ENCODE measurements around the gene SARDH.

GRCh38 chr9:133666387-133666786 lies 71.8 kb downstream of the SARDH start:
- TF ChIP-seq ATF7 (IDR thresholded peaks at IDR 0.05) (no peak), ATF7 (CRISPR knock-in tag; IDR thresholded peaks at IDR 0.05) (no peak), REST (IDR thresholded peaks at IDR 0.05; ENCODE audit: borderline replicate concordance in 1 of 2, low read depth in 1 of 2, low read length in 2 of 2) (no peak), ZNF709 (CRISPR knock-in tag; IDR thresholded peaks at IDR 0.05) (no peak), BRCA1 (CRISPR knock-in tag; IDR thresholded peaks at IDR 0.05) (no peak), ZNF24 (IDR thresholded peaks at IDR 0.05) (no peak), SRSF1 (optimal IDR thresholded peaks at IDR 0.05; ENCODE audit: low read depth, low read length) (no peak), STAG1 (CRISPR knock-in tag; IDR thresholded peaks at IDR 0.05) (no peak), ZBTB1 (CRISPR knock-in tag; IDR thresholded peaks at IDR 0.05; ENCODE audit: borderline replicate concordance) (no peak), ZNF574 (CRISPR knock-in tag; IDR thresholded peaks at IDR 0.05) (no peak)
- TF ChIP-seq, protein P1, sequence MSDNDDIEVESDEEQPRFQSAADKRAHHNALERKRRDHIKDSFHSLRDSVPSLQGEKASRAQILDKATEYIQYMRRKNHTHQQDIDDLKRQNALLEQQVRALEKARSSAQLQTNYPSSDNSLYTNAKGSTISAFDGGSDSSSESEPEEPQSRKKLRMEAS (IDR thresholded peaks at IDR 0.05) = no peak
- TF ChIP-seq, protein P2, sequence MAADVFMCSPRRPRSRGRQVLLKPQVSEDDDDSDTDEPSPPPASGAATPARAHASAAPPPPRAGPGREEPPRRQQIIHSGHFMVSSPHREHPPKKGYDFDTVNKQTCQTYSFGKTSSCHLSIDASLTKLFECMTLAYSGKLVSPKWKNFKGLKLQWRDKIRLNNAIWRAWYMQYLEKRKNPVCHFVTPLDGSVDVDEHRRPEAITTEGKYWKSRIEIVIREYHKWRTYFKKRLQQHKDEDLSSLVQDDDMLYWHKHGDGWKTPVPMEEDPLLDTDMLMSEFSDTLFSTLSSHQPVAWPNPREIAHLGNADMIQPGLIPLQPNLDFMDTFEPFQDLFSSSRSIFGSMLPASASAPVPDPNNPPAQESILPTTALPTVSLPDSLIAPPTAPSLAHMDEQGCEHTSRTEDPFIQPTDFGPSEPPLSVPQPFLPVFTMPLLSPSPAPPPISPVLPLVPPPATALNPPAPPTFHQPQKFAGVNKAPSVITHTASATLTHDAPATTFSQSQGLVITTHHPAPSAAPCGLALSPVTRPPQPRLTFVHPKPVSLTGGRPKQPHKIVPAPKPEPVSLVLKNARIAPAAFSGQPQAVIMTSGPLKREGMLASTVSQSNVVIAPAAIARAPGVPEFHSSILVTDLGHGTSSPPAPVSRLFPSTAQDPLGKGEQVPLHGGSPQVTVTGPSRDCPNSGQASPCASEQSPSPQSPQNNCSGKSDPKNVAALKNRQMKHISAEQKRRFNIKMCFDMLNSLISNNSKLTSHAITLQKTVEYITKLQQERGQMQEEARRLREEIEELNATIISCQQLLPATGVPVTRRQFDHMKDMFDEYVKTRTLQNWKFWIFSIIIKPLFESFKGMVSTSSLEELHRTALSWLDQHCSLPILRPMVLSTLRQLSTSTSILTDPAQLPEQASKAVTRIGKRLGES (CRISPR knock-in tag; IDR thresholded peaks at IDR 0.05; ENCODE audit: borderline replicate concordance) = no peak
- TF ChIP-seq, protein P3, sequence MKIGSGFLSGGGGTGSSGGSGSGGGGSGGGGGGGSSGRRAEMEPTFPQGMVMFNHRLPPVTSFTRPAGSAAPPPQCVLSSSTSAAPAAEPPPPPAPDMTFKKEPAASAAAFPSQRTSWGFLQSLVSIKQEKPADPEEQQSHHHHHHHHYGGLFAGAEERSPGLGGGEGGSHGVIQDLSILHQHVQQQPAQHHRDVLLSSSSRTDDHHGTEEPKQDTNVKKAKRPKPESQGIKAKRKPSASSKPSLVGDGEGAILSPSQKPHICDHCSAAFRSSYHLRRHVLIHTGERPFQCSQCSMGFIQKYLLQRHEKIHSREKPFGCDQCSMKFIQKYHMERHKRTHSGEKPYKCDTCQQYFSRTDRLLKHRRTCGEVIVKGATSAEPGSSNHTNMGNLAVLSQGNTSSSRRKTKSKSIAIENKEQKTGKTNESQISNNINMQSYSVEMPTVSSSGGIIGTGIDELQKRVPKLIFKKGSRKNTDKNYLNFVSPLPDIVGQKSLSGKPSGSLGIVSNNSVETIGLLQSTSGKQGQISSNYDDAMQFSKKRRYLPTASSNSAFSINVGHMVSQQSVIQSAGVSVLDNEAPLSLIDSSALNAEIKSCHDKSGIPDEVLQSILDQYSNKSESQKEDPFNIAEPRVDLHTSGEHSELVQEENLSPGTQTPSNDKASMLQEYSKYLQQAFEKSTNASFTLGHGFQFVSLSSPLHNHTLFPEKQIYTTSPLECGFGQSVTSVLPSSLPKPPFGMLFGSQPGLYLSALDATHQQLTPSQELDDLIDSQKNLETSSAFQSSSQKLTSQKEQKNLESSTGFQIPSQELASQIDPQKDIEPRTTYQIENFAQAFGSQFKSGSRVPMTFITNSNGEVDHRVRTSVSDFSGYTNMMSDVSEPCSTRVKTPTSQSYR (CRISPR knock-in tag; IDR thresholded peaks at IDR 0.05; ENCODE audit: borderline replicate concordance) = no peak
- TF ChIP-seq, protein P4, sequence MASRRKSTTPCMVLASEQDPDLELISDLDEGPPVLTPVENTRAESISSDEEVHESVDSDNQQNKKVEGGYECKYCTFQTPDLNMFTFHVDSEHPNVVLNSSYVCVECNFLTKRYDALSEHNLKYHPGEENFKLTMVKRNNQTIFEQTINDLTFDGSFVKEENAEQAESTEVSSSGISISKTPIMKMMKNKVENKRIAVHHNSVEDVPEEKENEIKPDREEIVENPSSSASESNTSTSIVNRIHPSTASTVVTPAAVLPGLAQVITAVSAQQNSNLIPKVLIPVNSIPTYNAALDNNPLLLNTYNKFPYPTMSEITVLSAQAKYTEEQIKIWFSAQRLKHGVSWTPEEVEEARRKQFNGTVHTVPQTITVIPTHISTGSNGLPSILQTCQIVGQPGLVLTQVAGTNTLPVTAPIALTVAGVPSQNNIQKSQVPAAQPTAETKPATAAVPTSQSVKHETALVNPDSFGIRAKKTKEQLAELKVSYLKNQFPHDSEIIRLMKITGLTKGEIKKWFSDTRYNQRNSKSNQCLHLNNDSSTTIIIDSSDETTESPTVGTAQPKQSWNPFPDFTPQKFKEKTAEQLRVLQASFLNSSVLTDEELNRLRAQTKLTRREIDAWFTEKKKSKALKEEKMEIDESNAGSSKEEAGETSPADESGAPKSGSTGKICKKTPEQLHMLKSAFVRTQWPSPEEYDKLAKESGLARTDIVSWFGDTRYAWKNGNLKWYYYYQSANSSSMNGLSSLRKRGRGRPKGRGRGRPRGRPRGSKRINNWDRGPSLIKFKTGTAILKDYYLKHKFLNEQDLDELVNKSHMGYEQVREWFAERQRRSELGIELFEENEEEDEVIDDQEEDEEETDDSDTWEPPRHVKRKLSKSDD (CRISPR knock-in tag; IDR thresholded peaks at IDR 0.05; ENCODE audit: low read depth) = no peak
